ENCODE results near the gene TMEM26.

Gene TMEM26

GRCh38 chr10:61464461-61465170 lies 11.4 kb upstream of the TMEM26 start:
- WGBS (ENCODE audit: extremely low coverage, insufficient coverage, low lambda C conversion rate) = no CpG with 5 or more reads among the region's 6 CpGs
- Histone ChIP-seq H2BK120ac (ENCODE audit: low read depth, low read length) (no peak overlapping the region), H3K9ac (ENCODE audit: low read length) (no peak overlapping the region), H3K79me2 (ENCODE audit: control insufficient read depth, insufficient read depth, low read length) (no peaks in the 10 kb centered on the region), H3K36me3 (ENCODE audit: control insufficient read depth, insufficient read depth, low read length) (no peaks in the 10 kb centered on the region), H3K56ac (ENCODE audit: low read length) (no peak overlapping the region), H4K8ac (ENCODE audit: low read depth, low read length) (no peak overlapping the region), H2BK15ac (replicated peaks; ENCODE audit: low read depth) (no peak overlapping the region), H3K18ac (ENCODE audit: low read length) (no peak overlapping the region), H2AK5ac (ENCODE audit: low read length) (no peak overlapping the region), H3K4me2 (ENCODE audit: low read length) (no peak overlapping the region), H3K27ac (ENCODE audit: low read depth, low read length) (no peak overlapping the region), H3K4me3 (ENCODE audit: low read length) (no peak overlapping the region), H3K27me3 (ENCODE audit: insufficient read depth, low read length, poor library complexity) (no peaks in the 10 kb centered on the region), H3K23ac (ENCODE audit: low read length) (no peak overlapping the region), H2BK5ac (ENCODE audit: low read length) (no peak overlapping the region), H3K4me1 (ENCODE audit: control insufficient read depth, low read depth, low read length) (no peaks in the 10 kb centered on the region), H3K4ac (ENCODE audit: low read depth, low read length) (no peak overlapping the region), H4K5ac (ENCODE audit: low read length) (no peak overlapping the region), H3K79me1 (ENCODE audit: low read length) (no peaks in the 10 kb centered on the region)
- no peak for DNase-seq

- DNase-seq = no peak
- no peak overlapping the region for H2BK15ac ChIP-seq (replicated peaks; ENCODE audit: low read depth)
- H3K4me3 ChIP-seq (ENCODE audit: low read length) = no peak overlapping the region
- H3K56ac ChIP-seq (ENCODE audit: low read length) = no peak overlapping the region
- no peak overlapping the region for H4K5ac ChIP-seq (ENCODE audit: low read length)
- no CpG with 5 or more reads among the region's 5 CpGs for WGBS (ENCODE audit: extremely low coverage, insufficient coverage, low lambda C conversion rate)
- H3K79me1 ChIP-seq (ENCODE audit: low read length) = no peaks in the 10 kb centered on the region
- H3K9ac ChIP-seq (ENCODE audit: low read length) = no peak overlapping the region
- no peak overlapping the region for H3K27ac ChIP-seq (ENCODE audit: low read depth, low read length)
- H2BK5ac ChIP-seq (ENCODE audit: low read length) = no peak overlapping the region
- H2BK120ac ChIP-seq (ENCODE audit: low read depth, low read length) = no peak overlapping the region
- no peaks in the 10 kb centered on the region for H3K36me3 ChIP-seq (ENCODE audit: control insufficient read depth, insufficient read depth, low read length)
- H3K4ac ChIP-seq (ENCODE audit: low read depth, low read length) = no peak overlapping the region
- H3K4me2 ChIP-seq (ENCODE audit: low read length) = no peak overlapping the region
- H3K79me2 ChIP-seq (ENCODE audit: control insufficient read depth, insufficient read depth, low read length) = no peaks in the 10 kb centered on the region
- no peak overlapping the region for H4K8ac ChIP-seq (ENCODE audit: low read depth, low read length)
- no peaks in the 10 kb centered on the region for H3K27me3 ChIP-seq (ENCODE audit: insufficient read depth, low read length, poor library complexity)
- no peak overlapping the region for H2AK5ac ChIP-seq (ENCODE audit: low read length)
- H3K23ac ChIP-seq (ENCODE audit: low read length) = no peak overlapping the region
- H3K18ac ChIP-seq (ENCODE audit: low read length) = no peak overlapping the region
- H3K4me1 ChIP-seq (ENCODE audit: control insufficient read depth, low read depth, low read length) = no peaks in the 10 kb centered on the region
Observed at GRCh38 chr10:61463035-61463909, 10.1 kb upstream of the TMEM26 start.

- H3K18ac ChIP-seq (ENCODE audit: low read length) = no peak overlapping the region
- H4K5ac ChIP-seq (ENCODE audit: low read length) = no peak overlapping the region
- no peak overlapping the region for H2AK5ac ChIP-seq (ENCODE audit: low read length)
- no peak overlapping the region for H3K56ac ChIP-seq (ENCODE audit: low read length)
- H3K79me2 ChIP-seq (ENCODE audit: control insufficient read depth, insufficient read depth, low read length) = no peaks in the 10 kb centered on the region
- H2BK120ac ChIP-seq (ENCODE audit: low read depth, low read length) = no peak overlapping the region
- H3K23ac ChIP-seq (ENCODE audit: low read length) = no peak overlapping the region
- DNase-seq = no peak
- no peak overlapping the region for H3K4me2 ChIP-seq (ENCODE audit: low read length)
- H3K4me1 ChIP-seq (ENCODE audit: control insufficient read depth, low read depth, low read length) = no peaks in the 10 kb centered on the region
- no peak overlapping the region for H3K27ac ChIP-seq (ENCODE audit: low read depth, low read length)
- H3K4me3 ChIP-seq (ENCODE audit: low read length) = no peak overlapping the region
- H2BK5ac ChIP-seq (ENCODE audit: low read length) = no peak overlapping the region
- H4K8ac ChIP-seq (ENCODE audit: low read depth, low read length) = no peak overlapping the region
- no peak overlapping the region for H3K4ac ChIP-seq (ENCODE audit: low read depth, low read length)
- no peaks in the 10 kb centered on the region for H3K36me3 ChIP-seq (ENCODE audit: control insufficient read depth, insufficient read depth, low read length)
- H2BK15ac ChIP-seq (replicated peaks; ENCODE audit: low read depth) = no peak overlapping the region
- no peaks in the 10 kb centered on the region for H3K79me1 ChIP-seq (ENCODE audit: low read length)
- no peaks in the 10 kb centered on the region for H3K27me3 ChIP-seq (ENCODE audit: insufficient read depth, low read length, poor library complexity)
- H3K9ac ChIP-seq (ENCODE audit: low read length) = no peak overlapping the region
Observed at GRCh38 chr10:61460835-61461234, 7.7 kb upstream of the TMEM26 start.

- Histone ChIP-seq H4K8ac (ENCODE audit: low read depth, low read length) (no peak overlapping the region), H2BK15ac (replicated peaks; ENCODE audit: low read depth) (no peak overlapping the region), H3K27me3 (ENCODE audit: insufficient read depth, low read length, poor library complexity) (no peaks in the 10 kb centered on the region), H2BK120ac (ENCODE audit: low read depth, low read length) (no peak overlapping the region), H4K5ac (ENCODE audit: low read length) (no peak overlapping the region), H2BK5ac (ENCODE audit: low read length) (no peak overlapping the region), H3K23ac (ENCODE audit: low read length) (no peak overlapping the region), H3K27ac (ENCODE audit: low read depth, low read length) (no peak overlapping the region), H3K9ac (ENCODE audit: low read length) (no peak overlapping the region), H3K56ac (ENCODE audit: low read length) (no peak overlapping the region), H3K4me2 (ENCODE audit: low read length) (no peak overlapping the region), H3K79me2 (ENCODE audit: control insufficient read depth, insufficient read depth, low read length) (no peaks in the 10 kb centered on the region), H3K4me1 (ENCODE audit: control insufficient read depth, low read depth, low read length) (no peaks in the 10 kb centered on the region), H3K4me3 (ENCODE audit: low read length) (no peak overlapping the region), H3K36me3 (ENCODE audit: control insufficient read depth, insufficient read depth, low read length) (no peaks in the 10 kb centered on the region), H2AK5ac (ENCODE audit: low read length) (no peak overlapping the region), H3K79me1 (ENCODE audit: low read length) (no peaks in the 10 kb centered on the region), H3K18ac (ENCODE audit: low read length) (no peak overlapping the region), H3K4ac (ENCODE audit: low read depth, low read length) (no peak overlapping the region)
- DNase-seq = no peak
- no CpG with 5 or more reads among the region's 3 CpGs for WGBS (ENCODE audit: extremely low coverage, insufficient coverage, low lambda C conversion rate)
Observed at GRCh38 chr10:61458031-61458430, 4.8 kb upstream of the TMEM26 start.

GRCh38 chr10:61456095-61456789 lies 3.1 kb upstream of the TMEM26 start:
- no peaks in the 10 kb centered on the region for H3K79me2 ChIP-seq (ENCODE audit: control insufficient read depth, insufficient read depth, low read length)
- H2AK5ac ChIP-seq (ENCODE audit: low read length) = no peak overlapping the region
- no peak overlapping the region for H3K4me2 ChIP-seq (ENCODE audit: low read length)
- no CpG with 5 or more reads among the region's 4 CpGs for WGBS (ENCODE audit: extremely low coverage, insufficient coverage, low lambda C conversion rate)
- no peak overlapping the region for H3K4ac ChIP-seq (ENCODE audit: low read depth, low read length)
- H3K9ac ChIP-seq (ENCODE audit: low read length) = no peak overlapping the region
- no peaks in the 10 kb centered on the region for H3K79me1 ChIP-seq (ENCODE audit: low read length)
- no peak overlapping the region for H2BK15ac ChIP-seq (replicated peaks; ENCODE audit: low read depth)
- H3K4me1 ChIP-seq (ENCODE audit: control insufficient read depth, low read depth, low read length) = no peaks in the 10 kb centered on the region
- no peak overlapping the region for H3K56ac ChIP-seq (ENCODE audit: low read length)
- no peak for DNase-seq
- H3K4me3 ChIP-seq (ENCODE audit: low read length) = no peak overlapping the region
- H4K5ac ChIP-seq (ENCODE audit: low read length) = no peak overlapping the region
- H3K18ac ChIP-seq (ENCODE audit: low read length) = no peak overlapping the region
- H3K27ac ChIP-seq (ENCODE audit: low read depth, low read length) = no peak overlapping the region
- no peak overlapping the region for H2BK120ac ChIP-seq (ENCODE audit: low read depth, low read length)
- no peak overlapping the region for H4K8ac ChIP-seq (ENCODE audit: low read depth, low read length)
- no peaks in the 10 kb centered on the region for H3K27me3 ChIP-seq (ENCODE audit: insufficient read depth, low read length, poor library complexity)
- H3K23ac ChIP-seq (ENCODE audit: low read length) = no peak overlapping the region
- no peaks in the 10 kb centered on the region for H3K36me3 ChIP-seq (ENCODE audit: control insufficient read depth, insufficient read depth, low read length)
- H2BK5ac ChIP-seq (ENCODE audit: low read length) = no peak overlapping the region

Data from mesendoderm (in vitro differentiated cells).